WTC11 (cell line): ENCODE measurements around the gene GAL3ST3. TPM values are rescaled to one million over a fixed set of nuclear protein-coding genes. Genes with fewer than 3 reads are reported as not detected.
A peak's percentile ranks its signal among the peaks of the same experiment; 100 is the strongest.

Experiments used
- AR ChIP-seq: fragments of 250-450 bp; sonication (Bioruptor Pico); IDR thresholded peaks from 2 replicates; pipeline ENCODE4 v1.9.0; 2021; ENCODE audit warnings: mild to moderate bottlenecking
- CREB1 ChIP-seq: sonication (generic); formaldehyde crosslinking; IDR thresholded peaks from 2 replicates; pipeline ENCODE4 v1.8.0; 2023; ENCODE audit warnings: mild to moderate bottlenecking, missing genetic modification reagents
- CREM ChIP-seq: sonication (generic); formaldehyde crosslinking; IDR thresholded peaks from 2 replicates; pipeline ENCODE4 v1.8.1; 2022; ENCODE audit warnings: mild to moderate bottlenecking, missing genetic modification reagents, moderate library complexity
- E2F4 ChIP-seq: sonication (generic); formaldehyde crosslinking; IDR thresholded peaks from 2 replicates; pipeline ENCODE4 v1.8.1; 2022; ENCODE audit warnings: low read depth, mild to moderate bottlenecking, moderate library complexity, missing genetic modification reagents, borderline replicate concordance
- ELF4 ChIP-seq: sonication (generic); formaldehyde crosslinking; IDR thresholded peaks from 2 replicates; pipeline ENCODE4 v1.8.1; 2022; ENCODE audit warnings: low read depth, mild to moderate bottlenecking, moderate library complexity, missing genetic modification reagents
- ERG ChIP-seq: fragments of 250-450 bp; sonication (Bioruptor Pico); IDR thresholded peaks from 2 replicates; pipeline ENCODE4 v1.8.0; 2021; ENCODE audit warnings: mild to moderate bottlenecking
- FOXK1 ChIP-seq: sonication (generic); formaldehyde crosslinking; IDR thresholded peaks from 2 replicates; pipeline ENCODE4 v1.8.0; 2022; ENCODE audit warnings: mild to moderate bottlenecking, moderate library complexity, missing genetic modification reagents
- IRF2 ChIP-seq: sonication (generic); formaldehyde crosslinking; IDR thresholded peaks from 2 replicates; pipeline ENCODE4 v1.8.0; 2022; ENCODE audit warnings: low read depth, missing genetic modification reagents, borderline replicate concordance
- JAZF1 ChIP-seq: fragments of 250-450 bp; sonication (Bioruptor Pico); IDR thresholded peaks from 2 replicates; pipeline ENCODE4 v1.9.0; 2021; ENCODE audit warnings: moderate library complexity, mild to moderate bottlenecking, inconsistent platforms
- MYBL2 ChIP-seq: sonication (generic); formaldehyde crosslinking; IDR thresholded peaks from 2 replicates; pipeline ENCODE4 v1.8.1; 2023; ENCODE audit warnings: mild to moderate bottlenecking, moderate library complexity, missing genetic modification reagents
- NFE2L1 ChIP-seq: sonication (generic); formaldehyde crosslinking; IDR thresholded peaks from 2 replicates; pipeline ENCODE4 v1.8.1; 2023; ENCODE audit warnings: missing genetic modification reagents
- NFYB ChIP-seq: sonication (generic); formaldehyde crosslinking; conservative IDR thresholded peaks from 2 replicates; pipeline ENCODE4 v1.8.0; 2022; ENCODE audit warnings: low read depth, missing genetic modification reagents
- NR2C2 ChIP-seq: sonication (generic); formaldehyde crosslinking; IDR thresholded peaks from 2 replicates; pipeline ENCODE4 v1.8.0; 2022; ENCODE audit warnings: mild to moderate bottlenecking, missing genetic modification reagents
- RORB ChIP-seq: fragments of 250-450 bp; sonication (Bioruptor Pico); IDR thresholded peaks from 2 replicates; pipeline ENCODE4 v1.9.0; 2021; ENCODE audit warnings: mild to moderate bottlenecking
- TCF7 ChIP-seq: sonication (generic); formaldehyde crosslinking; IDR thresholded peaks from 2 replicates; pipeline ENCODE4 v1.8.0; 2022; ENCODE audit warnings: mild to moderate bottlenecking, low read depth, missing genetic modification reagents, moderate library complexity
- TEAD4 ChIP-seq: sonication (generic); formaldehyde crosslinking; IDR thresholded peaks from 2 replicates; pipeline ENCODE4 v1.8.0; 2022; ENCODE audit warnings: mild to moderate bottlenecking, missing genetic modification reagents
- ZNF281 ChIP-seq: sonication (generic); formaldehyde crosslinking; IDR thresholded peaks from 2 replicates; pipeline ENCODE4 v1.8.0; 2023; ENCODE audit warnings: mild to moderate bottlenecking, missing genetic modification reagents
- ZNF671 ChIP-seq: fragments of 250-450 bp; sonication (Bioruptor Pico); IDR thresholded peaks from 2 replicates; pipeline ENCODE4 v1.8.0; 2021; ENCODE audit warnings: mild to moderate bottlenecking
- total RNA-seq: library from RNA; stranded (reverse); gene quantifications from 3 replicates; pipeline ENCODE4 v1.2.3, GENCODE V29; 2021
- TF ChIP-seq, protein P1 (sequence below): sonication (generic); formaldehyde crosslinking; IDR thresholded peaks from 2 replicates; pipeline ENCODE4 v1.8.1; 2022; ENCODE audit warnings: mild to moderate bottlenecking, missing genetic modification reagents, moderate library complexity, borderline replicate concordance
- TF ChIP-seq, protein P2 (sequence below): sonication (generic); formaldehyde crosslinking; IDR thresholded peaks from 2 replicates; pipeline ENCODE4 v1.8.0; 2022; ENCODE audit warnings: missing genetic modification reagents
- TF ChIP-seq, protein P3 (sequence below): sonication (generic); formaldehyde crosslinking; conservative IDR thresholded peaks from 2 replicates; pipeline ENCODE4 v1.8.1; 2023; ENCODE audit warnings: mild to moderate bottlenecking, low read depth, missing genetic modification reagents, moderate library complexity

Gene GAL3ST3
- total RNA-seq, 1 experiment from 2014 or later, result 21.3 TPM

GRCh38 chr11:66069715-66070603 is 21.0 kb upstream of the GAL3ST3 start, which contains the start of gene PACS1 (continued):
- TF ChIP-seq ELF4 (CRISPR knock-in tag) (0 out of 2 replicates have a peak, but pooled peaks have one; percentile 68), NFYB (CRISPR knock-in tag) (no peak), AR (CRISPR knock-in tag) (no peak), E2F4 (no peak), ZNF671 (CRISPR knock-in tag) (no peak), FOXK1 (CRISPR knock-in tag) (0 out of 2 replicates have a peak, but pooled peaks have one; percentile 19), CREB1 (CRISPR knock-in tag) (no peak), CREM (CRISPR knock-in tag) (0 out of 2 replicates have a peak, but pooled peaks have one; percentile 1), TCF7 (CRISPR knock-in tag) (no peak), MYBL2 (0 out of 2 replicates have a peak, but pooled peaks have one; percentile 34), NR2C2 (CRISPR knock-in tag) (no peak), NFE2L1 (CRISPR knock-in tag) (no peak), JAZF1 (CRISPR knock-in tag) (no peak), ERG (no peak), IRF2 (CRISPR knock-in tag) (no peak), TEAD4 (CRISPR knock-in tag) (no peak), ZNF281 (CRISPR knock-in tag) (no peak), RORB (CRISPR knock-in tag) (no peak)
- TF ChIP-seq, protein P1, sequence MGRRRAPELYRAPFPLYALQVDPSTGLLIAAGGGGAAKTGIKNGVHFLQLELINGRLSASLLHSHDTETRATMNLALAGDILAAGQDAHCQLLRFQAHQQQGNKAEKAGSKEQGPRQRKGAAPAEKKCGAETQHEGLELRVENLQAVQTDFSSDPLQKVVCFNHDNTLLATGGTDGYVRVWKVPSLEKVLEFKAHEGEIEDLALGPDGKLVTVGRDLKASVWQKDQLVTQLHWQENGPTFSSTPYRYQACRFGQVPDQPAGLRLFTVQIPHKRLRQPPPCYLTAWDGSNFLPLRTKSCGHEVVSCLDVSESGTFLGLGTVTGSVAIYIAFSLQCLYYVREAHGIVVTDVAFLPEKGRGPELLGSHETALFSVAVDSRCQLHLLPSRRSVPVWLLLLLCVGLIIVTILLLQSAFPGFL, result no peak
- TF ChIP-seq, protein P2, sequence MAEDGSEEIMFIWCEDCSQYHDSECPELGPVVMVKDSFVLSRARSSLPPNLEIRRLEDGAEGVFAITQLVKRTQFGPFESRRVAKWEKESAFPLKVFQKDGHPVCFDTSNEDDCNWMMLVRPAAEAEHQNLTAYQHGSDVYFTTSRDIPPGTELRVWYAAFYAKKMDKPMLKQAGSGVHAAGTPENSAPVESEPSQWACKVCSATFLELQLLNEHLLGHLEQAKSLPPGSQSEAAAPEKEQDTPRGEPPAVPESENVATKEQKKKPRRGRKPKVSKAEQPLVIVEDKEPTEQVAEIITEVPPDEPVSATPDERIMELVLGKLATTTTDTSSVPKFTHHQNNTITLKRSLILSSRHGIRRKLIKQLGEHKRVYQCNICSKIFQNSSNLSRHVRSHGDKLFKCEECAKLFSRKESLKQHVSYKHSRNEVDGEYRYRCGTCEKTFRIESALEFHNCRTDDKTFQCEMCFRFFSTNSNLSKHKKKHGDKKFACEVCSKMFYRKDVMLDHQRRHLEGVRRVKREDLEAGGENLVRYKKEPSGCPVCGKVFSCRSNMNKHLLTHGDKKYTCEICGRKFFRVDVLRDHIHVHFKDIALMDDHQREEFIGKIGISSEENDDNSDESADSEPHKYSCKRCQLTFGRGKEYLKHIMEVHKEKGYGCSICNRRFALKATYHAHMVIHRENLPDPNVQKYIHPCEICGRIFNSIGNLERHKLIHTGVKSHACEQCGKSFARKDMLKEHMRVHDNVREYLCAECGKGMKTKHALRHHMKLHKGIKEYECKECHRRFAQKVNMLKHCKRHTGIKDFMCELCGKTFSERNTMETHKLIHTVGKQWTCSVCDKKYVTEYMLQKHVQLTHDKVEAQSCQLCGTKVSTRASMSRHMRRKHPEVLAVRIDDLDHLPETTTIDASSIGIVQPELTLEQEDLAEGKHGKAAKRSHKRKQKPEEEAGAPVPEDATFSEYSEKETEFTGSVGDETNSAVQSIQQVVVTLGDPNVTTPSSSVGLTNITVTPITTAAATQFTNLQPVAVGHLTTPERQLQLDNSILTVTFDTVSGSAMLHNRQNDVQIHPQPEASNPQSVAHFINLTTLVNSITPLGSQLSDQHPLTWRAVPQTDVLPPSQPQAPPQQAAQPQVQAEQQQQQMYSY (CRISPR knock-in tag), result no peak
- TF ChIP-seq, protein P3, sequence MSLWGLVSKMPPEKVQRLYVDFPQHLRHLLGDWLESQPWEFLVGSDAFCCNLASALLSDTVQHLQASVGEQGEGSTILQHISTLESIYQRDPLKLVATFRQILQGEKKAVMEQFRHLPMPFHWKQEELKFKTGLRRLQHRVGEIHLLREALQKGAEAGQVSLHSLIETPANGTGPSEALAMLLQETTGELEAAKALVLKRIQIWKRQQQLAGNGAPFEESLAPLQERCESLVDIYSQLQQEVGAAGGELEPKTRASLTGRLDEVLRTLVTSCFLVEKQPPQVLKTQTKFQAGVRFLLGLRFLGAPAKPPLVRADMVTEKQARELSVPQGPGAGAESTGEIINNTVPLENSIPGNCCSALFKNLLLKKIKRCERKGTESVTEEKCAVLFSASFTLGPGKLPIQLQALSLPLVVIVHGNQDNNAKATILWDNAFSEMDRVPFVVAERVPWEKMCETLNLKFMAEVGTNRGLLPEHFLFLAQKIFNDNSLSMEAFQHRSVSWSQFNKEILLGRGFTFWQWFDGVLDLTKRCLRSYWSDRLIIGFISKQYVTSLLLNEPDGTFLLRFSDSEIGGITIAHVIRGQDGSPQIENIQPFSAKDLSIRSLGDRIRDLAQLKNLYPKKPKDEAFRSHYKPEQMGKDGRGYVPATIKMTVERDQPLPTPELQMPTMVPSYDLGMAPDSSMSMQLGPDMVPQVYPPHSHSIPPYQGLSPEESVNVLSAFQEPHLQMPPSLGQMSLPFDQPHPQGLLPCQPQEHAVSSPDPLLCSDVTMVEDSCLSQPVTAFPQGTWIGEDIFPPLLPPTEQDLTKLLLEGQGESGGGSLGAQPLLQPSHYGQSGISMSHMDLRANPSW (CRISPR knock-in tag), result no peak
